Measurements from ENCODE around the gene HAGHL. TPM values are rescaled to one million over a fixed set of nuclear protein-coding genes. Genes with fewer than 3 reads are reported as not detected.
"Not testable (repeated sequence)": the region's sequence is repeated elsewhere in the genome, so short reads cannot be mapped to it uniquely, and the experiment has no call there.

The HAGHL gene
- total and polyA plus RNA-seq, 2 donors from 2014 or later: 7.5 to 18.0 TPM

DNA sequence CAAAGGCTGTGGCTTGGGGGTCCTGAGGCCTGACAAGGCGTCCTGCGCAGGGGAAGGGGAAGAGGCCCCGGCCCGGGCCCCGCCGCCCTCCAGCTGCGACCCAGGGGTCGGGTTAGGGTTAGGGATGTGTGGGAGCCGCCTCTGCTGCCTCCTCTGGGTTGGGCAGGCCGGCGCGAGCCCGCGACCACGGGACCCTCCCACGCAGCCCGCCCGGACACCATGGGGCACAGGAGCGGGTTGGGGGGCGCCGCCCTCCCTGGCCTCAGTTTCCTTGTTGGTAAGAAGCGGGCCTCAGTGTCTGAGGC lies 13.5 kb downstream of the HAGHL start:
- Histone ChIP-seq H3K9me3 (ENCODE audit: control insufficient read depth in 2 of 3, insufficient read depth in 1 of 3, low read length in 3 of 3) (no peaks in the 10 kb centered on the region), H3K27ac (ENCODE audit: low read depth in 2 of 2, low read length in 2 of 2) (peak overlapping the region; percentile 28 to 71), H3K4me1 (ENCODE audit: control insufficient read depth in 2 of 3, insufficient read depth in 2 of 3, low read depth in 1 of 3, low read length in 3 of 3) (peaks cover 0 to 11% (median 0%) of the 10 kb centered on the region in 3 donors), H3K36me3 (ENCODE audit: control insufficient read depth in 2 of 3, insufficient read depth in 3 of 3, low read length in 3 of 3) (peaks cover 0 to 3% (median 0%) of the 10 kb centered on the region in 3 donors), H3K4me3 (ENCODE audit: low read length in 3 of 3) (peak overlapping the region; percentile 48 to 72 (median 65)), H3K9ac (ENCODE audit: low read length in 3 of 3) (peak overlapping the region; percentile 8 to 77 (median 26)), H3K27me3 (ENCODE audit: control insufficient read depth, insufficient read depth, low read length) (no peaks in the 10 kb centered on the region)
- DNase-seq (no peak), FAIRE-seq (no peak)
- TF ChIP-seq, protein P1, sequence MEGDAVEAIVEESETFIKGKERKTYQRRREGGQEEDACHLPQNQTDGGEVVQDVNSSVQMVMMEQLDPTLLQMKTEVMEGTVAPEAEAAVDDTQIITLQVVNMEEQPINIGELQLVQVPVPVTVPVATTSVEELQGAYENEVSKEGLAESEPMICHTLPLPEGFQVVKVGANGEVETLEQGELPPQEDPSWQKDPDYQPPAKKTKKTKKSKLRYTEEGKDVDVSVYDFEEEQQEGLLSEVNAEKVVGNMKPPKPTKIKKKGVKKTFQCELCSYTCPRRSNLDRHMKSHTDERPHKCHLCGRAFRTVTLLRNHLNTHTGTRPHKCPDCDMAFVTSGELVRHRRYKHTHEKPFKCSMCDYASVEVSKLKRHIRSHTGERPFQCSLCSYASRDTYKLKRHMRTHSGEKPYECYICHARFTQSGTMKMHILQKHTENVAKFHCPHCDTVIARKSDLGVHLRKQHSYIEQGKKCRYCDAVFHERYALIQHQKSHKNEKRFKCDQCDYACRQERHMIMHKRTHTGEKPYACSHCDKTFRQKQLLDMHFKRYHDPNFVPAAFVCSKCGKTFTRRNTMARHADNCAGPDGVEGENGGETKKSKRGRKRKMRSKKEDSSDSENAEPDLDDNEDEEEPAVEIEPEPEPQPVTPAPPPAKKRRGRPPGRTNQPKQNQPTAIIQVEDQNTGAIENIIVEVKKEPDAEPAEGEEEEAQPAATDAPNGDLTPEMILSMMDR (IDR thresholded peaks at IDR 0.05; ENCODE audit: borderline replicate concordance, extremely low read depth, insufficient read depth): no peak
- intact Hi-C loops (cut with DNase I): no loop called here

DNA sequence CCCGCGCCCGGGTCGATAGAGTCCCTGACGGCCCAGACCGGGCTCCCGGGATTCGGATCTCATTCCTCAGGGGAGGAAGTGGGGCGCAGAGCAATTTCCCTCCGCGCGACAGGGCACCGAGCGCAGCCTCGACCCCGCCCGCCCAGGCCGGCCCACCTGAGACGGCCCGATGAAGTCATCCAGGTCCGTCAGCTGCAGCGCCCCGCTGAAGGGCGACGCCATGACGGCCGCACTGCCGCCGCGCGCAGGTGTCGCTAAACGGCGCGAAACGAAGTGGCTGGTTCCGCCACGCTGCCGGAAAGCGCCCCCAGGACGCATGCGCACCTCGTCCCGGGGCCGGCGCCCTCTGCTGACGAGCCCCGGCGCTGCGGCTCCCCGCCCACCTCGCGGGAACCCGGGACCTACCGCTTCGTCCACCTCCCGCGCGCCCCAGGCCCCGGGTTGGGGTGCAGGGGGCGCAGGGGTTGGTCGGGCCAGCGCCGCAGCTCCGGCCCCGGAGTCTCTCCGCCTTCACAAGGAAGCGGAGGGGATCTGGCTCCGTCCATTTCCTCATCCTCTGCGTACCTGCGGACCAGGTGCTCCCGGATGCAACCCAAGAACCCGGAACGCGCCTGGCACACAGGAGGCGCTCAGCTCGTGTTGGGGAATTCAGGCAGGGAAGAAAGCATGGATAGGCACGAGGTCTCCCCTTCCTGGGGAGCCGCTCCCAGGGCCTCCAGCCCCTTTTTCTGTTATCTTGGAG lies 14.0 kb downstream of the HAGHL start, which contains the start of gene CIAO3:
TSS of gene CIAO3 (minus strand) at position 234 of the 742 bp plus-strand sequence. CDS start at position 222, 12 bp downstream.
- intact Hi-C loops (cut with DNase I): no loop called here
- Histone ChIP-seq H3K27me3 (ENCODE audit: control insufficient read depth, insufficient read depth, low read length) (no peaks in the 10 kb centered on the region), H3K9ac (ENCODE audit: low read length in 3 of 3) (peak within 1 kb of the TSS; percentile 8 to 77 (median 26)), H3K9me3 (ENCODE audit: control insufficient read depth in 2 of 3, insufficient read depth in 1 of 3, low read length in 3 of 3) (no peaks in the 10 kb centered on the region), H3K4me3 (ENCODE audit: low read length in 3 of 3) (peak within 1 kb of the TSS; percentile 48 to 72 (median 65)), H3K4me1 (ENCODE audit: control insufficient read depth in 2 of 3, insufficient read depth in 2 of 3, low read depth in 1 of 3, low read length in 3 of 3) (peaks cover 0 to 11% (median 0%) of the 10 kb centered on the region in 3 donors), H3K36me3 (ENCODE audit: control insufficient read depth in 2 of 3, insufficient read depth in 3 of 3, low read length in 3 of 3) (peaks cover 0 to 3% (median 0%) of the 10 kb centered on the region in 3 donors), H3K27ac (ENCODE audit: low read depth in 2 of 2, low read length in 2 of 2) (peak within 1 kb of the TSS; percentile 28 to 71)
- TF ChIP-seq, protein P1 (IDR thresholded peaks at IDR 0.05; ENCODE audit: borderline replicate concordance, extremely low read depth, insufficient read depth): peak; percentile 84
- FAIRE-seq: no peak
- DNase-seq: peak; percentile 92 to 96 (median 95)

DNA sequence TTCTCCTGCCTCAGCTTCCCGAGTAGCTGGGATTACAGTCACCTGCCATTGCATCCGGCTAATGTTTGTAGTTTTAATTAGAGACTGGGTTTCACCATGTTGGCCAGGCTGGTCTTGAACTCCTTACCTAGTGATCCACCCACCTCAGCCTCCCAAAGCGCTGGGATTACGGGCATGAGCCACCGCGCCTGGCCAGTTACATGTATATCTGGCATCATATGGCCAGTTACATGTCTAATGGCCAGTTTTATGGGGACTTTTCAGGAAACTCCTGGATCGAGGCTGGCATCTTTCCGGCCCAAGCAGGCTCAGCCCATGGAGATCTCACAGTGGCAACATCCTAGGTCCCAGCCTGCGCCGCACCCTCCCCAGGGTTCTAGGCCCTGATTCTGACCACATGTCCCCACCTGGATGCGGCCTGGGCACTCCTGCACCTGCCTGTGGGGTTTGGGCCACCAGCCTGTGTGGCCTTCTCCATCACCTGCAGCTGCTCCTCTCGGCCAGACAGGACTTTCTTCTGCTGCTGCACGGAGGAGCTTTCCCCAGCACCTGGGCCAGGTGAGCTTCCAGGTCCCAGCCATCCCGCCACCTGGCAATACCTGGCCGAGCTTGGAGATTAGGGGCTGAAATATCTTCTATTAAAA lies 15.2 kb downstream of the HAGHL start:
- intact Hi-C loops (cut with DNase I): no loop called here
- no peak for FAIRE-seq
- TF ChIP-seq, protein P1 (IDR thresholded peaks at IDR 0.05; ENCODE audit: borderline replicate concordance, extremely low read depth, insufficient read depth): no peak

DNA sequence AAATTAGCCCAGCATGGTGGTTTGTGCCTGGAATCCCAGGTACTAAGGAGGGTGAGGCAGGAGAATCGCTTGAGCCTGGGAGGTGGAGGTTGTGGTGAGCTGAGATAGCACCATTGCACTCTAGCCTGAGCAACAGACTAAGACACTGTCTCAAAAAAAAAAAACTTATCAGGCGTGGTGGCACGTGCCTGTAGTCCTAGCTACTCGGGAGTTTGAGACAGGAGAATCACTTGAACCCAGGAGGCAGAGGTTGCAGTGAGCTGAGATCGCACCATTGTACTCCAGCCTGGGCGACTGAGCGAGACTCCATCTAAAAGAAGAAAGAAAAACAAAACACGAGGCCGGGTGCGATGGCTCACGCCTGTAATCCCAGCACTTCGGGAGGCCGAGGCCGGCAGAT lies 16.0 kb downstream of the HAGHL start:
- H3K27ac ChIP-seq (ENCODE audit: low read depth in 2 of 2, low read length in 2 of 2); H3K9me3 ChIP-seq (ENCODE audit: control insufficient read depth in 2 of 3, insufficient read depth in 1 of 3, low read length in 3 of 3); DNase-seq; FAIRE-seq; H3K27me3 ChIP-seq (ENCODE audit: control insufficient read depth, insufficient read depth, low read length); H3K9ac ChIP-seq (ENCODE audit: low read length in 3 of 3); H3K4me3 ChIP-seq (ENCODE audit: low read length in 3 of 3); intact Hi-C loops (cut with DNase I); H3K36me3 ChIP-seq (ENCODE audit: control insufficient read depth in 2 of 3, insufficient read depth in 3 of 3, low read length in 3 of 3): not testable (repeated sequence)
- peaks cover 0 to 11% (median 0%) of the 10 kb centered on the region in 3 donors for H3K4me1 ChIP-seq (ENCODE audit: control insufficient read depth in 2 of 3, insufficient read depth in 2 of 3, low read depth in 1 of 3, low read length in 3 of 3)

More for the DNA sequence above, 15.2 kb downstream of the HAGHL start:
- Histone ChIP-seq H3K9me3 (ENCODE audit: control insufficient read depth in 2 of 3, insufficient read depth in 1 of 3, low read length in 3 of 3) (no peaks in the 10 kb centered on the region), H3K27me3 (ENCODE audit: control insufficient read depth, insufficient read depth, low read length) (no peaks in the 10 kb centered on the region), H3K27ac (ENCODE audit: low read depth in 2 of 2, low read length in 2 of 2) (no peak overlapping the region), H3K4me1 (ENCODE audit: control insufficient read depth in 2 of 3, insufficient read depth in 2 of 3, low read depth in 1 of 3, low read length in 3 of 3) (peaks cover 0 to 11% (median 0%) of the 10 kb centered on the region in 3 donors), H3K9ac (ENCODE audit: low read length in 3 of 3) (no peak overlapping the region), H3K4me3 (ENCODE audit: low read length in 3 of 3) (no peak overlapping the region), H3K36me3 (ENCODE audit: control insufficient read depth in 2 of 3, insufficient read depth in 3 of 3, low read length in 3 of 3) (peaks cover 0 to under 1% (median 0%) of the 10 kb centered on the region in 3 donors)
- no peak for DNase-seq
